Peyer's patch (tissue), 4 donors: ENCODE results near the gene GCNT1. TPM values are rescaled to one million over a fixed set of nuclear protein-coding genes. Genes with fewer than 3 reads are reported as not detected.

Source experiments
- DNase-seq, 3 donors: peaks; one replicate each; pipeline ENCODE4 v3.0.0-alpha.2; 2017 to 2019
- H3K27ac ChIP-seq, 4 donors: fragments of 200-600 bp; sonication (generic); one replicate each; pipeline ENCODE4 v1.5.1; 2016 to 2019
- H3K27me3 ChIP-seq, 2 donors: fragments of 200-600 bp; sonication (generic); one replicate each; pipeline ENCODE4 v1.5.1; 2019
- H3K36me3 ChIP-seq, 3 donors: fragments of 200-600 bp; sonication (generic); one replicate each; pipeline ENCODE4 v1.5.1; 2016 to 2019
- H3K4me1 ChIP-seq, 4 donors: fragments of 200-600 bp; sonication (generic); one replicate each; pipeline ENCODE4 v1.5.1; 2016 to 2019
- H3K4me3 ChIP-seq, 4 donors: fragments of 200-600 bp; sonication (generic); 1 replicate in 3 of 4; 2 replicates in 1 of 4; pipeline ENCODE4 v1.5.1; 2016 to 2019; ENCODE audit warnings: mild to moderate bottlenecking in 1 of 4
- H3K9me3 ChIP-seq, 4 donors: fragments of 200-600 bp; sonication (generic); one replicate each; pipeline ENCODE4 v1.5.1; 2016 to 2019; ENCODE audit warnings: mild to moderate bottlenecking in 1 of 4
- CTCF ChIP-seq, 6 experiments: fragments of 450-650 bp in 4 of 6; fragments of 200-600 bp in 2 of 6; sonication (generic) in 1 of 6; IDR thresholded peaks; one replicate each; pipeline ENCODE4 v1.5.1; 2017 to 2019; ENCODE audit warnings: antibody characterized with exemption in 6 of 6, mild to moderate bottlenecking in 3 of 6, moderate library complexity in 1 of 6
- POLR2A ChIP-seq, 2 donors: fragments of 450-650 bp; IDR thresholded peaks; one replicate each; pipeline ENCODE4 v1.5.1; 2017; ENCODE audit warnings: antibody characterized with exemption in 2 of 2, mild to moderate bottlenecking in 2 of 2, moderate library complexity in 2 of 2
- total RNA-seq, 4 donors: library from RNA; depleted of rRNA; stranded (reverse); fragments of >200 nt; gene quantifications; one replicate each; pipeline ENCODE4 v1.1.0, GENCODE V29; 2016

The GCNT1 gene
- total RNA-seq, 4 donors from 2014 or later = 38.8 to 68.1 (median 53.5) TPM

GRCh38 chr9:76438841-76439588 is 20.0 kb upstream of the GCNT1 start:
- Histone ChIP-seq H3K36me3 (no peaks in the 10 kb centered on the region), H3K9me3 (no peaks in the 10 kb centered on the region), H3K4me3 (no peak overlapping the region), H3K4me1 (no peaks in the 10 kb centered on the region), H3K27me3 (no peaks in the 10 kb centered on the region), H3K27ac (no peak overlapping the region)
- DNase-seq = no peak
- TF ChIP-seq CTCF (IDR thresholded peaks at IDR 0.05) = no peak
- TF ChIP-seq POLR2A (IDR thresholded peaks at IDR 0.05) = no peak

DNA sequence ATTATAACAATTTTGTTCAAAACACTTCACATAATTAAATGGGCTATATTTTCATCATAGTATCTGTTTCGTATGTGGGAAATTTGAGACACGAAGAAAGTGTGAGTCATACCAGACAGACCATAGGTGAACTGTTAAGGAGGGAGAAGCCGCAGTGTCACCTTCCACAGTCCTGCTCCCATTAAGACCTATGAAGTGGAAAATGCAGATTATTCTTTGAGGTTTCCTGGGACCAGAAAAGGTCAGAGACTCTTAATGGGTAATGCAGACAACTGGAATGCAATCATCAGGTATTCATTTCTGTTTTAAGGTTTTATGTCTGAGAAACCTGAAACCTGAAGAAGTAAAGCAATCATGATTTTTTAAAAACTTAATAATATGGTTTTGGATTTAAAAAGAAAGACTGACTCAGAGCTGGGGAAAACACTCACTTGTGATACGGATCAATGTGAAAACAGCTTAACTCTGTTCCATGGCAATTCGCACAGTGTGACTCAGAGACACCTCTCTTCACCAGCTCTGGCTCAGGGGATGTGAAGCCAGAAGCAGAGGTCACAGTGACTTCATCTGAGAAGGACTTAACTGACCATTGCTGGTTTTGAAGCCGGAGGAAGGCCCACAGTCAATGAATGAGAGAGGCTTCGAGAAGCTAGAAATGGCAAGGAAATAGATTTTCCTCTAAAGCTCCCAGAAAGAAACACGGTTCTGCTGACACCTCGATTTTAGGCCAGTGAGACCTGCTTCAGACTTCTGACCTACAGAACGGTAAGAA is 17.2 kb upstream of the GCNT1 start:
- TF ChIP-seq CTCF (IDR thresholded peaks at IDR 0.05) = no peak
- TF ChIP-seq POLR2A (IDR thresholded peaks at IDR 0.05) = no peak

GRCh38 chr9:76443887-76444286 is 15.1 kb upstream of the GCNT1 start:
- DNase-seq = no peak
- no peaks in the 10 kb centered on the region for H3K27me3 ChIP-seq
- H3K4me1 ChIP-seq = peaks cover 0 to 6% (median 0%) of the 10 kb centered on the region in 4 donors
- no peak overlapping the region for H3K27ac ChIP-seq
- no peak overlapping the region for H3K4me3 ChIP-seq
- H3K36me3 ChIP-seq = no peaks in the 10 kb centered on the region
- H3K9me3 ChIP-seq = no peaks in the 10 kb centered on the region
- TF ChIP-seq POLR2A (IDR thresholded peaks at IDR 0.05) (no peak), CTCF (IDR thresholded peaks at IDR 0.05) (no peak)

More for the DNA sequence above, 17.2 kb upstream of the GCNT1 start:
- no peaks in the 10 kb centered on the region for H3K27me3 ChIP-seq
- H3K4me3 ChIP-seq = no peak overlapping the region
- no peaks in the 10 kb centered on the region for H3K4me1 ChIP-seq
- H3K27ac ChIP-seq = no peak overlapping the region
- no peaks in the 10 kb centered on the region for H3K36me3 ChIP-seq
- DNase-seq = no peak
- no peaks in the 10 kb centered on the region for H3K9me3 ChIP-seq

- peaks cover 0 to 6% (median 0%) of the 10 kb centered on the region in 4 donors for H3K4me1 ChIP-seq
- no peak for DNase-seq
- H3K27me3 ChIP-seq = no peaks in the 10 kb centered on the region
- H3K27ac ChIP-seq = no peak overlapping the region
- H3K9me3 ChIP-seq = no peaks in the 10 kb centered on the region
- TF ChIP-seq CTCF (IDR thresholded peaks at IDR 0.05) (no peak), POLR2A (IDR thresholded peaks at IDR 0.05) (no peak)
- no peaks in the 10 kb centered on the region for H3K36me3 ChIP-seq
- no peak overlapping the region for H3K4me3 ChIP-seq
Observed at GRCh38 chr9:76444322-76444929, 14.6 kb upstream of the GCNT1 start.

DNA sequence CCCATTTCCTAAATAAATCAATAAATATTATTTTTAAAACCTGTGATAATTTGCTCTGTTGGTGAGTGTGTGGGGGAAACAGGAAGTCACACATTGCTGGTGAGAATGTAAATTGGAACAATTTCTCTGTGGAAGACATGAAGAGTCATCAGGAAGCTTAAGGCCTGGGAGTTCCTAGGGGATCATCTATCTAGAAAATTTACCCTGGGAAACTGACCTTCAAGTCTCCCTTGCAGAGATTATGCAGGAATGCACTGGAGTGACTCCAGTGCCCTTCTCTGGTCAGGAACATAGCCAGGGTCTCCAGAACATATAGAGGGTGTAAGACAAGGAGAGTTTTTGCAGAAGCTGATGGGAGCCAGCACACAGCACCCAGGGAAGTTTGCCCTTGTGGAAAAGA is 13.0 kb upstream of the GCNT1 start:
- no peak for DNase-seq
- Histone ChIP-seq H3K27me3 (no peaks in the 10 kb centered on the region), H3K36me3 (no peaks in the 10 kb centered on the region), H3K27ac (no peak overlapping the region), H3K9me3 (no peaks in the 10 kb centered on the region), H3K4me1 (peaks cover 0 to 6% (median 0%) of the 10 kb centered on the region in 4 donors), H3K4me3 (no peak overlapping the region)
- no peak for TF ChIP-seq CTCF (IDR thresholded peaks at IDR 0.05)
- TF ChIP-seq POLR2A (IDR thresholded peaks at IDR 0.05) = no peak
